ENCODE measurements around the gene ASL. TPM values are rescaled to one million over a fixed set of nuclear protein-coding genes. Genes with fewer than 3 reads are reported as not detected.
"Not testable (repeated sequence)": the region's sequence is repeated elsewhere in the genome, so short reads cannot be mapped to it uniquely, and the experiment has no call there.

The ASL gene
- total and polyA plus RNA-seq, 7 donors, result 3.3 to 32.9 (median 6.5) TPM

- DNase-seq, result no peak
- H3K27me3 ChIP-seq (ENCODE audit: insufficient read depth in 3 of 3, low read length in 2 of 3), result no peaks in the 10 kb centered on the region
- no peak overlapping the region for H3K4me3 ChIP-seq
- TF ChIP-seq CTCF (IDR thresholded peaks at IDR 0.05), result no peak
- WGBS, 3 donors, result 81 to 89% (median 85%) methylated on average over 9 of the region's 9 CpGs
- ATAC-seq, result no peak
- no peak overlapping the region for H3K27ac ChIP-seq
- no peaks in the 10 kb centered on the region for H3K4me1 ChIP-seq
- intact Hi-C loops (cut with DNase I), result no loop called here
- no peaks in the 10 kb centered on the region for H3K36me3 ChIP-seq (ENCODE audit: insufficient read depth in 1 of 2, low read depth in 1 of 2)
- no peaks in the 10 kb centered on the region for H3K9me3 ChIP-seq
These were observed 20.2 kb upstream of the ASL start for GRCh38 chr7:66055321-66055956.

- TF ChIP-seq CTCF (IDR thresholded peaks at IDR 0.05), result no peak
- Histone ChIP-seq H3K4me3 (no peak overlapping the region), H3K36me3 (ENCODE audit: insufficient read depth in 1 of 2, low read depth in 1 of 2) (no peaks in the 10 kb centered on the region), H3K27me3 (ENCODE audit: insufficient read depth in 3 of 3, low read length in 2 of 3) (no peaks in the 10 kb centered on the region), H3K9me3 (no peaks in the 10 kb centered on the region), H3K4me1 (no peaks in the 10 kb centered on the region), H3K27ac (no peak overlapping the region)
- no peak for DNase-seq
- intact Hi-C loops (cut with DNase I), result no loop called here
- WGBS, 3 donors, result 80 to 86% (median 80%) methylated on average over 1 of the region's 1 CpG
- no peak for ATAC-seq
These were observed 14.8 kb upstream of the ASL start for GRCh38 chr7:66060796-66061195.

GRCh38 chr7:66069732-66070131 is 5.9 kb upstream of the ASL start:
- ATAC-seq (no peak), DNase-seq (no peak)
- no peaks in the 10 kb centered on the region for H3K27me3 ChIP-seq (ENCODE audit: insufficient read depth in 3 of 3, low read length in 2 of 3)
- H3K9me3 ChIP-seq, result no peaks in the 10 kb centered on the region
- no peaks in the 10 kb centered on the region for H3K4me1 ChIP-seq
- TF ChIP-seq CTCF (IDR thresholded peaks at IDR 0.05), result no peak
- intact Hi-C loops (cut with DNase I), result no loop called here
- no peak overlapping the region for H3K4me3 ChIP-seq
- H3K36me3 ChIP-seq (ENCODE audit: insufficient read depth in 1 of 2, low read depth in 1 of 2), result no peaks in the 10 kb centered on the region
- H3K27ac ChIP-seq, result no peak overlapping the region
- 87 to 90% (median 89%) methylated on average over 4 of the region's 4 CpGs for WGBS, 3 donors

- ATAC-seq (no peak), DNase-seq (no peak)
- intact Hi-C loops (cut with DNase I), result no loop called here
- 82 to 94% (median 91%) methylated on average over 1 of the region's 1 CpG for WGBS, 3 donors
- Histone ChIP-seq H3K36me3 (ENCODE audit: insufficient read depth in 1 of 2, low read depth in 1 of 2) (no peaks in the 10 kb centered on the region), H3K4me1 (no peaks in the 10 kb centered on the region), H3K27ac (no peak overlapping the region), H3K27me3 (ENCODE audit: insufficient read depth in 3 of 3, low read length in 2 of 3) (no peaks in the 10 kb centered on the region), H3K4me3 (no peak overlapping the region), H3K9me3 (no peaks in the 10 kb centered on the region)
- no peak for TF ChIP-seq CTCF (IDR thresholded peaks at IDR 0.05)
These were observed 5.4 kb upstream of the ASL start for GRCh38 chr7:66070222-66070621.

GRCh38 chr7:66072208-66072607 is 3.4 kb upstream of the ASL start:
- 52 to 65% (median 54%) methylated on average over 7 of the region's 7 CpGs for WGBS, 3 donors
- DNase-seq; intact Hi-C loops (cut with DNase I); H3K4me3 ChIP-seq; H3K27ac ChIP-seq; H3K9me3 ChIP-seq; ATAC-seq; H3K36me3 ChIP-seq (ENCODE audit: insufficient read depth in 1 of 2, low read depth in 1 of 2); H3K27me3 ChIP-seq (ENCODE audit: insufficient read depth in 3 of 3, low read length in 2 of 3); H3K4me1 ChIP-seq: not testable (repeated sequence)

All from psoas muscle (tissue), 8 donors.